Measurements from ENCODE around the gene RAD51D.
"Not testable (repeated sequence)": the region's sequence is repeated elsewhere in the genome, so short reads cannot be mapped to it uniquely, and the experiment has no call there.

Gene RAD51D

GRCh38 chr17:35138218-35138617 is 18.6 kb upstream of the RAD51D start:
- DNase-seq, result no peak

GRCh38 chr17:35135322-35135721 is 15.7 kb upstream of the RAD51D start:
- DNase-seq, result no peak

DNA sequence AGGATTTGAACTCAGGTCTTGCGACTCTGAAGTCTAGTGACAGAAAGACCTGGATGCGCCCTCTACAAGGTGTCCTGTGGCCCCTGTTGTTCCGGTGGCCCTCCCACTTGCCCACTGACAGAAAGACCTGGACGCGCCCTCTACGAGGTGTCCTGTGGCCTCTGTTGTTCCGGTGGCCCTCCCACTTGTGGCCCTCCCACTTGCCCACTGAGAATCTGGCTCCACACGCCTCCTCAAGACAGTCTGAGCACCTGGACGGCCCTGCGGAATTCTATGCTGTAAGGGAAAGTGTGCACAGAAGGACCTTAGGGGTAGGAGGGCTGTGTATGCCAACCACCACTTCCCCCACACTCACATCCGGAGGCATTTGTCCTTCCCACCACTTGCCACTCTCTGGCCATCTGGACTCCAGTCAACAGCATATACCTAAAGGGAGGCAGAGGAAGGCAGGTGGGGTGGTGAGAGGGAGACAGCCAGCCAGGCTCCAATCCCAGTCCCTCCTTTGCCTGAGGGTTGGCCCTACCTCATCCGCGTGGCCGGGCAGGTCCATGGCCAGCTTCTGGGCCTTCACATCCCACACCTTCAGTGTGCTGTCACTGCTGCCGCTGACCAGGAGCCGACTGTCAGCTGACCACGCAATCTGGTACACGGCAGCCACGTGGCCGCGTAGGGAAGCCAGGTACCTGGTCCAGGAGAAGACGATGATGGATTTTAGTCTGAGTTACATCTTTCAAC is 13.3 kb upstream of the RAD51D start:
- DNase-seq, result no peak

DNA sequence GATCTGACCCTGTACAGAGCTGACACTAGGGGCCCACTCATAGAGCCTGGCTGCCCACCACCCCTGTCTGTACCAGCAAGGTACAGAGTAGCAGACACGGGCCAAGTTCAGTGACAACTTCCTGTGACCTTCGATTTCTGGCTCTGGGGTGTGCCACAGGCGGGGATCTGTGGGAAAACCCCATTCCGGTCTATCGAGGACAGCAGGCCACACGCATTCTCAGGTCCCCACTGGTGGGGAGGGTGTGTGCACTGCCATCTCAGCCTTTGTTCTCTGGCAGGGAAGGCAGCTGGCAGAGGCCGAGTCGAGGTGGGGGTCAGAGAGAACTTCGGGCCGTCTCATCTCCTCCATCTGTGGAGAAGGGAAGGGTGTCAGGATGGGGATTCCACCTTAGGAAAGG is 12.4 kb upstream of the RAD51D start:
- no peak for DNase-seq

DNA sequence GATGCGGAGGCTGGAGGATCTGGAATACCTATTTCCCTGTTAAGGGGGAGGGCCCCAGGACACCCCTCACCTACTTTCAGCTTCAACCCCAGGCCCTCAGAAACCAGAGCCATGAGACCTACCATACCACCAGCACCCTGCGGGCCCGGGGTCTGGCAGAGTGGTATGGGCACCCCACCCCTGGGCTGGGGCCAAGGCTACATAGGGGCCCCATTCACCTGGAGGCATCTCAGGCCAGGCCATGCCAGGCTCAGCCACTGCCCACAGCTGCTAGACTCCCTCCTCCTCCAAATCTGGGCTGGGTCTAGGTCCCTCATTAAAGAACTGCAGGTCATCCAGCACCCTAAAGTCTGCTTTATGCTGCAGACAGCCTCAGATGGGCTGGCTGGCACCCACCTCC is 10.7 kb upstream of the RAD51D start:
- no peak for DNase-seq

GRCh38 chr17:35129973-35130351 is 10.3 kb upstream of the RAD51D start:
- DNase-seq, result no peak

- no peak for DNase-seq
Observed at GRCh38 chr17:35129154-35129972, 9.7 kb upstream of the RAD51D start.

DNA sequence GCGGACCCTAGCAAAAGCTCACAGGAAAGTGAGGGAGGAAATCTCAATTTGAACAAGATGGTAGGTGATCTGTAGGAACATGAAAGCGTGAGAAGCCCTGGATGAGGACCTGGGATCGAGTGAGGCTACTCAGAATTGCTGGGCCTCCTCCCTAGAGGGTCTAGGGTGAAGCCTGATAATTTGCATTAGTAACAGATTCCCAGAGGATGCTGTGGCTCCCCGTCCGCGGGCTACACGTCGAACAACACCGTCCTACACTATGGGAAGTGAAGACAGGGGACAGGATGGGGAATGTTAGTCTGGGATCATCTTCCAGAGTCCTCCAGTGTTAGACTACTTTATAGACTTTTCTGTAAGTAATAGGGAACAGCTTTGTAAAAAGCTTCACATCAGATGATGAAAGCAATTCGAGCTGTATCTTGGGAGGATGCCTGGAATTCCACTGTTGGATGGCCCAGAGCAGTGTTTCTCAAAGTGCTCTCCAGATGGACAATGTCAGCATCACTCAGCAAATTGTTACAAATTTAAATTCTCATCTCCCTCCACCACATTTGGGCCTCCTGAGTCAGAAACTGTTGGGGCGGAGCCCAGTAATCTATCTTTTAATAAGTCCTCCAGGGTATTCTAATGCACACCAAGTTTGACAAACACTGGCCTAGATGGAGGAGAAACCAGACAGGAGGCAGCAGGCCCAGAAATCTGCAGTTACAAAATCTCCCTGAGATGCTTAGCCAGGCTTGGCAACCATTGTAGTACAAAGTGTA is 8.3 kb upstream of the RAD51D start:
- no peak for DNase-seq

DNA sequence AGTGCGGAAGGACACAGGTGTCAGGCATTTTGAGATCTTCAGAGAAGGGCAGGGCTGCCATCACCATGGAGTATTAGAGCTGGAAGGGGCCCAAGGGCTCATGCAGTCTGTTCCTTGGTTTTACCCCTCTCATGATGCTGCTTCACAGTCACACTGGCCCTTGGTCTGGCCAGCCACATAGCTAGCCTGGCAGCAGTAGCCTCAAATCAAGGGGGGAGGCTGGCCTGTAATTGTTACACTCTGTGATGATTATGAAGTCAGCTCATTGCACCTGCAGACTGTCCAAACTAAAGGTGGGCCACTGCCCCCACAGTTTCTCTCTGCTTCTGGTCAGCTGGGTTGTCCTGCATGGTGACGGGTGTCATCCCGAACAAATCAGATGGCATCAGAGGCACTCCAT is 1.7 kb upstream of the RAD51D start, which contains the start of gene FNDC8:
Gene FNDC8 (plus strand): TSS at position 301 of the 400 bp plus-strand sequence. CDS start 79 bp downstream, at position 380.
- no peak for DNase-seq

- DNase-seq, result peak; percentile 32
Observed at GRCh38 chr17:35117984-35118383, 1.7 kb downstream of the RAD51D start.

GRCh38 chr17:35116845-35117244 is 2.8 kb downstream of the RAD51D start:
- DNase-seq, result no peak

- DNase-seq, result not testable (repeated sequence)
Observed at GRCh38 chr17:35110791-35111190, 8.9 kb downstream of the RAD51D start.

GRCh38 chr17:35104844-35105450 is 14.7 kb downstream of the RAD51D start:
- DNase-seq, result no peak

GRCh38 chr17:35103271-35103670 is 16.4 kb downstream of the RAD51D start:
- no peak for DNase-seq

GRCh38 chr17:35101725-35102124 is 17.9 kb downstream of the RAD51D start:
- DNase-seq, result no peak

GRCh38 chr17:35101036-35101435 is 18.6 kb downstream of the RAD51D start:
- DNase-seq, result no peak

DNA sequence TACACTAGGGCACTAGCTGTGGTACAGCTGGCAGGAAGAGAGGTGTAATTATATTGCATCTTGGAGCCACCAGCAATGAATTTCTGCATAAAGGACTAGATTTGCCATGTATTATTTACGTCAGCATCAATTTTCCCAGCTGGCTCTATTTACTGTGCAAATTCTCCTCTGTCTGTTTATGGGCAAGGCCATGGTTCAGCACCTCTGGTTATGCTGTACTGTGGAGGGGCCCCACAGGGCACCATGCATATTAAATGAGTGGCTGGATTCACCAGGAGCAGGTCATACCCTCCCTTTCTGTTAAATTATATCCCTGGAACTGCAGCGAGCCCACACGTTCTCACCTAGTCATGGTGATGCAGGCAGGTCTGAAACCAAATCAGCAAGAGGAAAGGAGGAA is 19.8 kb downstream of the RAD51D start:
- no peak for DNase-seq

GRCh38 chr17:35097776-35098175 is 21.9 kb downstream of the RAD51D start:
- no peak for DNase-seq

- no peak for DNase-seq
Observed at GRCh38 chr17:35095741-35096140, 23.9 kb downstream of the RAD51D start.

DNA sequence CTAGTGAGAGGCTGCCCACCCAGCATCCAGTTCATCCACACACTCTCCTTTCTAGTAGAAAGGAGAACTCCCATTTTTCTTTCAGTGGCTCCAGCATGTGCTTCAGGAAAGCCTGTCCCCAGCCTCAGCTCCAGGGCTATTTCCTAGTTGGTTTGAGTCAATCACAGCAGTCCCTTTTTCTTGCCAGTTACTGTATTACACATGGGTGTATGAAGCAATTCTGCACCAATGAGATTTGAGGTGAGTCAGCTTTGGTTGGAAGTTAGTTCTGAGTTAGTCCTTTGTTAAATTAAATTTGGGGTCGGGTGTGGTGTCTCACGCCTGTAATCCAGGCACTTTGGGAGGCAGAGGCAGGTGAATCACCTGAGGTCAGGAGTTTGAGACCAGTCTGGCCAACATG is 24.8 kb downstream of the RAD51D start:
- DNase-seq, result no peak

- not testable (repeated sequence) for DNase-seq
Observed at GRCh38 chr17:35090707-35091106, 29.0 kb downstream of the RAD51D start.

DNA sequence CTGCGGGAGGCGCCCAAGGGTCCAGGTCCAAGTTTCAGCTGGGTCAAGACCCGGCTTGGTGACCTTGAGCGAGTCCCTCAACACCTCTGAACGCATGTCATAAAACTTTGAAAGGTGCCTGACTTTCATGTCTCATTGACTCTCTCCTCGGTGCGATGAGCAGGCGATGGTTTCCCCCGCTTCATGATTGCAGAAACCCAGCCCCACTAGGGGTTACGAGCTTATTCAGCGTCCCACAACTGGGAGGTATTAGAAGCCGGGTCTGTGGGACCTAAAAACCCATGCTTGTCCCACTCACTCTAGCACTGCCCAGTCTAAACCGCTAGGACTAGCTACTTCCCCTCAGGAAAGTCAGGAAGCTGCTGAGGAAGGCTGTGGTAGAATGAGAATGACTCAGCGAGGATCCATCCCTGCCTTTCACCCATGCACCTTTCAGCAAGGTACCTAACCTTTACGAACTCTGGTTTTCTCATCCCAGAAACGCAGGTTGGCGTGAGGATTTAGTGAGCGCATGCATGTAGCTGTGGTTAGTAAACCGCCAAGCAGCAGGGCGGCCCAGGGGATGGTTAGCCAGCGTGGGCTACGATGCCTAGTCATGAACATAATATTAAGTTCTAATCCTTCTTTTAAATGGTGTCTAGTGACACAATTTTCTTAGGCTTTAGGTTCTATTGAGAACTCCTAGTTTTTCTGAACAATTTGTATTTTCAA is 29.9 kb downstream of the RAD51D start:
- DNase-seq, result peak; percentile 65

All from activated naive CD4-positive, alpha-beta T cell treated with anti-CD3 and anti-CD28 coated beads, Interleukin-2, amount 50 U/mL, for 16 hours (primary cell).